Activated CD4-positive, alpha-beta memory T cell treated with anti-CD3 and anti-CD28 coated beads for 36 hours (primary cell): ENCODE results near the gene CCDC85A. TPM values are rescaled to one million over a fixed set of nuclear protein-coding genes. Genes with fewer than 3 reads are reported as not detected.

ENCODE experiments used
- CTCF ChIA-PET: fragments of 350-600 bp; sonication (Branson Sonifier 250); formaldehyde crosslinking; loops from one replicate; lab custom pipeline; 2021; ENCODE audit warnings: antibody characterized with exemption, inconsistent platforms; lab: Charles Lee
- POLR2A ChIA-PET: fragments of 350-600 bp; sonication (Branson Sonifier 250); formaldehyde crosslinking; loops from one replicate; lab custom pipeline; 2021; ENCODE audit warnings: antibody characterized with exemption; lab: Charles Lee
- DNase-seq: peaks from one replicate; pipeline ENCODE4 v3.0.0-alpha.2; 2020
- H3K27ac Mint-ChIP-seq: one replicate; pipeline ENCODE4 v1.8.0; 2021; ENCODE audit warnings: mixed read lengths
- H3K27me3 Mint-ChIP-seq: one replicate; pipeline ENCODE4 v1.8.0; 2021; ENCODE audit warnings: mixed read lengths
- H3K36me3 Mint-ChIP-seq: one replicate; pipeline ENCODE4 v1.8.0; 2021; ENCODE audit warnings: mixed read lengths
- H3K4me1 Mint-ChIP-seq: one replicate; pipeline ENCODE4 v1.8.0; 2021; ENCODE audit warnings: low read depth, mixed read lengths
- H3K4me3 Mint-ChIP-seq: one replicate; pipeline ENCODE4 v1.8.0; 2021; ENCODE audit warnings: mild to moderate bottlenecking, mixed read lengths
- H3K9me3 Mint-ChIP-seq: one replicate; pipeline ENCODE4 v1.8.0; 2021; ENCODE audit warnings: mixed read lengths
- intact Hi-C: fragments of 100-400 bp; cut with micrococcal nuclease; formaldehyde crosslinking; loops from one replicate; pipeline ENCODE4 v1.15.1; 2023
- total RNA-seq, 2 experiments: library from RNA; stranded (reverse); gene quantifications; one replicate each; pipeline ENCODE4 v1.2.3, GENCODE V29; 2021

Gene CCDC85A
- total RNA-seq, 2 experiments from 2014 or later: not detected

GRCh38 chr2:56227811-56228210 is 44.0 kb downstream of the CCDC85A start:
- Mint-ChIP-seq H3K4me1 (no peaks in the 10 kb centered on the region), H3K36me3 (no peaks in the 10 kb centered on the region), H3K9me3 (no peaks in the 10 kb centered on the region), H3K4me3 (no peak overlapping the region), H3K27ac (no peak overlapping the region), H3K27me3 (no peaks in the 10 kb centered on the region)
- ChIA-PET CTCF (no interaction called here), POLR2A (no interaction called here)
- DNase-seq: no peak
- intact Hi-C loops: no loop called here

GRCh38 chr2:56229397-56230060 is 45.7 kb downstream of the CCDC85A start:
- Mint-ChIP-seq H3K36me3 (no peaks in the 10 kb centered on the region), H3K4me1 (no peaks in the 10 kb centered on the region), H3K9me3 (no peaks in the 10 kb centered on the region), H3K27ac (no peak overlapping the region), H3K4me3 (no peak overlapping the region), H3K27me3 (no peaks in the 10 kb centered on the region)
- DNase-seq: no peak
- ChIA-PET CTCF (interaction anchor here (1.1 kb wide), 1 partner anchor 46 kb away, joined by 3 read pairs; the partner anchor contains the start of gene CCDC85A), POLR2A (no interaction called here)
- intact Hi-C loops: no loop called here

- DNase-seq: no peak
- H3K4me3 Mint-ChIP-seq: no peak overlapping the region
- no peak overlapping the region for H3K27ac Mint-ChIP-seq
- ChIA-PET CTCF (interaction anchor here (1.1 kb wide), 1 partner anchor 47 kb away, joined by 3 read pairs; the partner anchor contains the start of gene CCDC85A), POLR2A (no interaction called here)
- intact Hi-C loops: no loop called here
- no peaks in the 10 kb centered on the region for H3K4me1 Mint-ChIP-seq
- no peaks in the 10 kb centered on the region for H3K9me3 Mint-ChIP-seq
- no peaks in the 10 kb centered on the region for H3K36me3 Mint-ChIP-seq
- no peaks in the 10 kb centered on the region for H3K27me3 Mint-ChIP-seq
Observed at GRCh38 chr2:56230156-56230555, 46.4 kb downstream of the CCDC85A start.

- Mint-ChIP-seq H3K4me1 (no peaks in the 10 kb centered on the region), H3K27ac (no peak overlapping the region), H3K27me3 (no peaks in the 10 kb centered on the region), H3K9me3 (no peaks in the 10 kb centered on the region), H3K36me3 (no peaks in the 10 kb centered on the region), H3K4me3 (no peak overlapping the region)
- intact Hi-C loops: no loop called here
- no peak for DNase-seq
- CTCF ChIA-PET: no interaction called here
- POLR2A ChIA-PET: no interaction called here
Observed at GRCh38 chr2:56231361-56231760, 47.6 kb downstream of the CCDC85A start.

- no peak overlapping the region for H3K4me3 Mint-ChIP-seq
- H3K9me3 Mint-ChIP-seq: no peaks in the 10 kb centered on the region
- POLR2A ChIA-PET: no interaction called here
- no peak for DNase-seq
- H3K27me3 Mint-ChIP-seq: no peaks in the 10 kb centered on the region
- no peaks in the 10 kb centered on the region for H3K4me1 Mint-ChIP-seq
- H3K36me3 Mint-ChIP-seq: no peaks in the 10 kb centered on the region
- no peak overlapping the region for H3K27ac Mint-ChIP-seq
- CTCF ChIA-PET: no interaction called here
- intact Hi-C loops: no loop called here
Observed at GRCh38 chr2:56232912-56233311, 49.1 kb downstream of the CCDC85A start.

GRCh38 chr2:56234241-56234640 is 50.5 kb downstream of the CCDC85A start:
- POLR2A ChIA-PET: no interaction called here
- H3K27me3 Mint-ChIP-seq: no peaks in the 10 kb centered on the region
- no peaks in the 10 kb centered on the region for H3K36me3 Mint-ChIP-seq

GRCh38 chr2:56239030-56239429 is 55.2 kb downstream of the CCDC85A start:
- no peaks in the 10 kb centered on the region for H3K27me3 Mint-ChIP-seq
- ChIA-PET POLR2A (no interaction called here), CTCF (no interaction called here)
- peaks cover 25% of the 10 kb centered on the region for H3K9me3 Mint-ChIP-seq
- no peak overlapping the region for H3K27ac Mint-ChIP-seq
- intact Hi-C loops: no loop called here
- no peaks in the 10 kb centered on the region for H3K36me3 Mint-ChIP-seq
- DNase-seq: no peak
- no peaks in the 10 kb centered on the region for H3K4me1 Mint-ChIP-seq
- no peak overlapping the region for H3K4me3 Mint-ChIP-seq

More at GRCh38 chr2:56234241-56234640, 50.5 kb downstream of the CCDC85A start:
- DNase-seq: no peak
- Mint-ChIP-seq H3K27ac (no peak overlapping the region), H3K4me1 (no peaks in the 10 kb centered on the region), H3K4me3 (no peak overlapping the region), H3K9me3 (no peaks in the 10 kb centered on the region)
- CTCF ChIA-PET: no interaction called here
- intact Hi-C loops: no loop called here

GRCh38 chr2:56239437-56239836 is 55.6 kb downstream of the CCDC85A start:
- intact Hi-C loops: no loop called here
- Mint-ChIP-seq H3K36me3 (no peaks in the 10 kb centered on the region), H3K4me3 (no peak overlapping the region), H3K9me3 (peaks cover 27% of the 10 kb centered on the region), H3K27me3 (no peaks in the 10 kb centered on the region), H3K27ac (no peak overlapping the region), H3K4me1 (no peaks in the 10 kb centered on the region)
- no peak for DNase-seq
- POLR2A ChIA-PET: no interaction called here
- CTCF ChIA-PET: no interaction called here

- Mint-ChIP-seq H3K27me3 (no peaks in the 10 kb centered on the region), H3K36me3 (no peaks in the 10 kb centered on the region), H3K27ac (no peak overlapping the region), H3K4me1 (no peaks in the 10 kb centered on the region), H3K4me3 (no peak overlapping the region), H3K9me3 (peaks cover 27% of the 10 kb centered on the region)
- CTCF ChIA-PET: no interaction called here
- DNase-seq: no peak
- POLR2A ChIA-PET: no interaction called here
- intact Hi-C loops: no loop called here
Observed at GRCh38 chr2:56240210-56240609, 56.4 kb downstream of the CCDC85A start.

GRCh38 chr2:56244506-56244905 is 60.7 kb downstream of the CCDC85A start:
- Mint-ChIP-seq H3K4me3 (no peak overlapping the region), H3K36me3 (no peaks in the 10 kb centered on the region), H3K9me3 (peaks cover 25% of the 10 kb centered on the region), H3K27me3 (no peaks in the 10 kb centered on the region), H3K27ac (no peak overlapping the region), H3K4me1 (no peaks in the 10 kb centered on the region)
- intact Hi-C loops: no loop called here
- ChIA-PET CTCF (no interaction called here), POLR2A (no interaction called here)
- DNase-seq: no peak

GRCh38 chr2:56244911-56245530 is 61.2 kb downstream of the CCDC85A start:
- ChIA-PET CTCF (no interaction called here), POLR2A (no interaction called here)
- Mint-ChIP-seq H3K4me1 (no peaks in the 10 kb centered on the region), H3K27me3 (no peaks in the 10 kb centered on the region), H3K27ac (no peak overlapping the region), H3K36me3 (no peaks in the 10 kb centered on the region), H3K9me3 (peaks cover 23% of the 10 kb centered on the region), H3K4me3 (no peak overlapping the region)
- intact Hi-C loops: no loop called here
- no peak for DNase-seq

- POLR2A ChIA-PET: no interaction called here
- Mint-ChIP-seq H3K27ac (no peak overlapping the region), H3K4me1 (no peaks in the 10 kb centered on the region), H3K27me3 (no peaks in the 10 kb centered on the region), H3K9me3 (peaks cover 1% of the 10 kb centered on the region), H3K4me3 (no peak overlapping the region), H3K36me3 (no peaks in the 10 kb centered on the region)
- CTCF ChIA-PET: no interaction called here
- DNase-seq: no peak
- intact Hi-C loops: no loop called here
Observed at GRCh38 chr2:56248965-56249742, 65.4 kb downstream of the CCDC85A start.
